ENCODE data around the gene MYH9.

Gene MYH9

DNA sequence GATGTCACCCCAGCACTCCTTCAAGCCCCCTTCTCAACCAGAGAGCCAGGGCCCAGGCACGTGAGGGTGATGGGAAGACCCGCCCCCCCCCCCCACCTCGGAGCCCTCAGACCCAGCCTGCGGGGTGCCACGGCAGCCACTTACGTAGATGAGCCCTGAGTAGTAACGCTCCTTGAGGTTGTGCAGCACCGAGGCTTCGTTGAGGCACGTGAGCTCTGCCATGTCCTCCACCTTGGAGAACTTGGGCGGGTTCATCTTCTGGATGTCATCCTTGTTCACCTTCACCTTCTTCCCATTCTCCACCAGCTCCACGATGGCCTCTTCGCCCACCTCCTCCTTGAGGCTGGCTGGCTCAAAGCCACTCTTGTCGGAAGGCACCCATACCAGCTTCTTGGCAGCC lies 39.0 kb downstream of the MYH9 start:
- no peak for DNase-seq (ENCODE audit: low spot score)

DNA sequence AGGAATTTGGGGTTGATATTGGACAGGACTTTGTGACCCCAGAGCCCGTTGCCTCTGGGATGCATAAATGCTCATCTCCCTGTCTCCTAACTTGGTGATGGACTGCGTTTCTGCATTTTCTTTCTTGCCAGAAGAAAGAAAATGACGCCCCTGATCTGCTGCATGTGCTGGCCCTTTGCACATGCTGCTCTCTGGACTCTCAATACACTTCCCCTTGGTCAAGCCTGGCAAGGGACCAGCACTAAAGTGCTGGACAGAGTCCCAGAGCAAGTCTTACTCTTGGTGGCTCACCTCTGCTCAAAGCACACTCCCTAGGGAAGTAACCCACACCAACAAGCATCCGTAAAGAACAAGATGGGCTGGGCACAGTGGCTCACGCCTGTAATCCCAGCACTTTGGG lies 40.7 kb downstream of the MYH9 start:
- no peak for DNase-seq (ENCODE audit: low spot score)

DNA sequence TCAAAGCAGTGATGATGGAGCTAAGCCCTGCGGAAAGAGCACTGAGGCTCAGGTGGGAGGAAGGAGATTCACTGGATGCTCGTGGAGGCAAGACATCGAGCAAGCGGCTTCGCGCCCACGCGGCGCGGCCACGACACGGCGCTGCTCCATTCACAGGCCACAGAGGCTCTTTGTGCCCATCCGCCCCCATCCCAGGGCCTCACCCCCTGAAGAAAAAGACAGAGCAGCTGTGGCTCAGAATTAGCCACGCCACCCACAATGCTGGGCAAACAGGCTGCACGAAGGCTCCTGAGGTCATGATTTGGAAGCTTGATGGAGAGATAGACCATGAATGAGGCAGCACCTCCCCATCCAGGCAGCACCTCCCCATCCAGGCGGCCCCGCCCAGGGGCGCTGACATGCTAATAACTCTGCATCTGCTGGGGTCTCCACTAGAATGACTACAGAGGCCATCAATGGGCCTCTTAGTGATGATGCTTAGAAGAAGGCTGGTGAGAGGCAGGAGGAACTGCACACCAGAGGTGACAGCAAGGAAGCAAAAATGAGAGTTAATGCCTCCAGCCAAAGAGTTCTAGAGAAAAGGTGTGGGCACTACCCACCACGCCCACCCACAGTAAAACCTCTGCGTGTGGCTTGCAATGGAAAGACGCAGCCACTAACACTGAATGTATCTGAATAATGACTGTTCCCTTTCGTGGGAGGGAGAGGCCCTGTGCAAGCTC lies 43.5 kb downstream of the MYH9 start:
- DNase-seq (ENCODE audit: low spot score): no peak

DNA sequence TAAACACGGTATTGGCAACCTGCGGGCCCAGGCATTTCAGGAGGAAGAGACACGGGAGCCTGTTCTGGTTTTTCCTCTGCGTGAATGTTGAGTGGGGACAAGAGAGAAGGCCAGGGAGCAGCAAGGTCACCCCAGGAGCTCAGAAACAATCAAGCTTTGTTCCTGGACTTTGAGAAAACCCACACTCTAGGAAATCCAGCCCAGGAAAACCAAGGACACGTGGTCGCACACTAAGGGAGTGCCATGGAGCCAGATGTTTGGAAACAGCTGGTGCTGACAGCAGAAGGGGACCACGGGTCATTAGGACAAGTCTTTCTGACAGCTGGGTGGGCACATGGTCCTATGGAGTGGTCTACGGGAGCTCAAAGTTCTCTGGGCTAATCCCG lies 44.1 kb downstream of the MYH9 start:
- DNase-seq (ENCODE audit: low spot score): no peak

DNA sequence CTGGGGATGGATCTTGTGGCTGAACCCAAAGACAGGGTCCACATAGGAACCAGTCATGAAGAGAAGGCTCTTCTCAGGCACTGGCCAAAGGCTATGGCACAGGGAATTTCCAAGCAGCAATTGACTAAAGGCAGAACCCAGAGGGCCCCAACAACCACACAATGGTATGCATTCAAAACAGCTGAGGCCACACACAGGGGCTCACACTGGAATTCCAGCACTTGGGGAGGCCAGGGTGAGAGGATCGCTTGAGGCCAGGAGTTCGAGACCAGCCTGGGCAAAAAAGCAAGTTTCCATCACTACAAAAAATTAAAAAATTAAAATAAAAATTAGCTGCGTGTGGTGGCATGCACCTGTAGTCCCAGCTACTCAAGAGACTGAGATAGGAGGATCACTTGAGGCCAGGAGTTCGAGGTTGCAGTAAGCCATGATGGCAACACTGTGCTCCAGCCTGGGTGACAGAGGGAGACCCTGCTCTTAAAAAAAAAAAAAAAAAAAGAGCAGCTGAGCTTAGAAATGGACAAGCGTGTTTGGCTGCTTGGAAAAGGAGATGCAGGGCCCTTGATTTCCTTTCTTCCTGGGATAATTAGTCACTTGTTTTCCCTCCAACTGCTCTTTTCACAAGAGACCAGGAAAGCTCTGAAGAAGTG lies 44.6 kb downstream of the MYH9 start:
- DNase-seq (ENCODE audit: low spot score): no peak

DNA sequence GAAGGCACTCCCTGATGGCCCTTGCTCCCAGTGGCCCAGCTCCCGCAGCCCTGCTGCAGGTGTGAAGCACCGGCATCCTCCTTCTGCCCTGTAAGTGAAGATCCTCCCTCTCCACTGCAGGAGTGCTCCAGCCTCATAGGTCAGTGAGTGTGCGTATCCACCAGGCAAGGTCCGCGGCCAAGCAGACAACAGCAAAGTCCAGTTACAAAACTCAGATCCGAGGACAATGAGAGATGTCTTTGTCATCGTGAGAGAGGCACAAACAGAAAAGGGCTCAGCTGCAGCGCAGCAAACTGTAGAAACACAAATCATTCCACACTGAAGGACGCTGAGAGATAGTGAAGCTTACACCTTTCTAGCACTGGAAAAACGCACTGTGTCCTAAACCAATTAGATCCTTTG lies 46.1 kb downstream of the MYH9 start:
- DNase-seq (ENCODE audit: low spot score): no peak

DNA sequence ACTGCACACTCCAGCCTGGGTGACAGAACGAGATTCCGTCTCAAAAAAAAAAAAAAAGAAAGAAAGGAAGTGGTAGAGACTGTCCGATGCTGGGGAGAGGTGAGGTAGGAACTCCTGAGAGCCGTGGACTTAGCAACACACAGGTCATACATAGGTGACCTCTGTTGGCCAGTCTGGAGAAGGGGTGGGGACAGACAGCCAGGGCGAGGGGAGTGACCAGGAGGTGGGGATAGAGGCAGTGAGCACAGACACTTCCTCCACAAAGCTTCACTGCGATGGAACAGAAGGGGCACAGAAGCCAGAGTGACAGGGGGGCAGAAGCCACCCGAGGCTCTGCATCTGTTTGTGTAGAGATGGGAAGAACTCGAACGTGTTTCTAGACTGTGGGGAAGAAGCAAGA lies 47.1 kb downstream of the MYH9 start:
- no peak for DNase-seq (ENCODE audit: low spot score)

DNA sequence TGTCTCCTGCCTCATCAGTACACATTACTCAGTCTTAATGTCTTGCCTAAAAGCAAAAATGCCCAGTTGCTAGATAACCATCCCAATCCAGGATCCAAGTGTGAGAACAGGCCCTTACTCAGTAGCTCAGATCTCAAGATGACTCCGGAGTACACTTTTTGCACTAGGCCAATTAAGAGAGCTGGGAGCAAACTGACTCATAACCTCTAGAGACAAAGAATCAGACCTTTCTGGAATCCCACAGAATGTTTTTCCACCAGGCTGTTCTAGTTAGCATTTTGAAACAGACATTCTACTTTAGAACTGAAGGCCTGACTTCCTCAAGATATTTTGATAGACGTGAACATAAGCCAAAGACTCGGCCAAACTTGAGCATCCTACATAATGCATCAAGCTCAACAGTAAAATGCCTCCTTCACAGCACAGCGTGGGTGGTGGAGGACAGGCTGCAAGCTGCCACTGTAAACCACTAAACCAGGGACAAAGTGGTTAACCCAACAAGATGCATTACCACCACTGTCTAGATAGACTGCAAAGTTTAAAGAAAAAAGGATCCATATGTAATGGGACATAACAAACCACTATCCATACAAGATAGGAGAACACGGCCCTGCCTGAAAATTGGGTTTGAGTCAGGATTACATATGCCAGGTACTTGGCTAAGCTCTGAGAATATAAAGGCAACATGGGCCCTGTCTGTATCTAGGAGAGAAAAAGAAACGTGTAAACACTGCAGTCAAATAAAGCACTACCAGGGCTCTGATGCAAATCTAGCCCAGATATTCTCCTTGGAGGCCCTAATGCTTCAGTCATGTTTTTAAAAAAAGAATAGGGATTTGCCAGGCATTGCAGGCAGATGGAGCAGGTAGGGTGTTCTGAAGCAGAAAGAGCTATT lies 48.3 kb downstream of the MYH9 start:
- no peak for DNase-seq (ENCODE audit: low spot score)

DNA sequence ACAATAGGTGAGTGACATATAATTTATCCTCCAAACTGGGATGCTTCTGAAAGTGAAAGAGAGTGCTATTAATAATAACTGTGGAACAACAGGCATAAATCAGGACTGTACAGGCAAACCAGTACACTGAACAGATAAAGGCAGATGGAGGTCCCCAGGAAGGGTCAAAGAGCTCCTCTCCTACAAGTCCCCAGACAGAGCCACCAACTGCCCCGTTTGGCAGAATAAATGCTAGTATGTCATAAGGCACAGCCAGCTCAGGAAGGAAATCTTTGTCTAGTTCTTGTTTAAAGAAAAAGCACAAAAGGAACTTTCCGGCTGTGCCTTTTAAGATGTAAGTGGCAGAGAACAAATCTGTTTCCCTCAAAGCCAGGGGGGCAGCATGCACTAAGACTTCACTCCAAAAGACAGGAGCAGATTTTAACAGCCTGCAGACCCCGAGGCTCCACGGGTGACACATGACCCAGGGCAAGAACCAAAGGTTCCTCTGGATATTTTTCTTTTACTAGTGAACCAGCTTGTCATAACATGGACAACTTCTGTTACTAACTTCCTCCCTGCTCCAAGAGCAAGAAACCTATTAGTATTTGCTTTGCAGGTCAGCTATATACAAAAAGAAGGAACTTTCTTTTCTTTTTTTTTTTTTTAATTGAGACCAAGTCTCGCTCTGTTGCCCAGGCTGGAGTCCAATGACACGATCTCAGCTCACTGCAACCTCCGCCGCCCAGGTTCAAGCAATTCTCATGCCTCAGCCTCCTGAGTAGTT lies 50.2 kb downstream of the MYH9 start:
- no peak for DNase-seq (ENCODE audit: low spot score)

DNA sequence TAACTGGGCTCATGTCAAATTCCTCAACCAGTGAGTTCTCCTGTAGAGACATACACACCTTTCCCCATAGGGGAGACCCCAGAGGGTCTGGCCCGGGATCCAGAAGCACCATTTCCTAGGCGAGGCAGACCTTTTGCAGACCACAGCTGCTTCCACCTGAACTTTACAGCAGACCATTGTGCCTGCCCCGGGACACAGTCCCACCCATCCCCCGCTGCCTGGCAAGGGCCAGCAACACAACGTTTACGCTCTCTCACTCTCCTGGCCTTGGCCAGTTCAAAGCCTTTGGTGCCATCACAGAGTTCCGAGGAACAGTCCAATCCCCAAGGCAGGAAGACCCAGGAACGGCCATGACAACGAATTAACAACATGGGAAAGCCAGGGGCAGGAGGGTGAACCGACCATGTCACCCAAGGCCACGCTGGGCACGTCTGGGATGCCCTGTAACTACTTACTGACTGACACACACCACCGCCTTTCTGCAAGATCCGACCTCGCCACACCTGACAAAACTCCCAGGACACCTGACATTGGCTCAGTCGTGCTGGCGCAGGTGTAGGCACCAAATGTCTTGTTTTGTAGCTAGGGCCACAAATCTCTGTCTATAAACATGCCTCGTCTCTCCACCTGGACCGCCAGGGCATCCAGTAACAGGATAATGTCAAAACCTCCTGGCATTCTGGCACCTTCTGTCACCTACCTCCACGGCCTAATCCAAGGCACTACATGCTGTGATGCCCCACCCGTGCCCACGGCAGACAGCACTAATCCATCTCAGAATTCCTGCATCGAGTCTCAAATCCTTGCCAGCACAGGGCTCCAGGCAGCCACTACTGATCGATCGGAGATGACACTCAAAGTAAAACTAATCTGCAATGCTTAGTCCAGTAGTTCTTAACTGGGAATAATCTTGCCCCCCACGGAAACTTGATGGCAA lies 51.3 kb downstream of the MYH9 start:
- DNase-seq (ENCODE audit: low spot score): no peak

DNA sequence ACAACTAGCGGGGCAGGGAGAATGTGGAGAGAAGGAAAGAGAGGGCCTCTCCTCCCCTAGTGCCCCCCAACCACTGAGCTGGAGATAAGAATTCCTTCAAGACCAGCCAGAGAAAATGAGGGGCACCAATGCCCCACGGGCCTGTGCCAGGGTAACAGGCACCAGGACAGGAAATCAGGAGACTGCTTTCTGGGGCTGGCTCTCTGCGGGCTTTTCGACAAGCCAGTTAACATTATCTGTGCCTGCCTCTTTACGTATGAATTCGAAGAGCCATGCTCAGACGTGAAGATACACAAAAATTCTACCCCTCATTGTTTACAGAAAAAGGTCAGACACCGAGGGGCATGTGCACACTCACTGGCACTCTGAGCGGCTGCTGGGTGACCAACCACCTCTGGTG lies 52.1 kb downstream of the MYH9 start:
- no peak for DNase-seq (ENCODE audit: low spot score)

DNA sequence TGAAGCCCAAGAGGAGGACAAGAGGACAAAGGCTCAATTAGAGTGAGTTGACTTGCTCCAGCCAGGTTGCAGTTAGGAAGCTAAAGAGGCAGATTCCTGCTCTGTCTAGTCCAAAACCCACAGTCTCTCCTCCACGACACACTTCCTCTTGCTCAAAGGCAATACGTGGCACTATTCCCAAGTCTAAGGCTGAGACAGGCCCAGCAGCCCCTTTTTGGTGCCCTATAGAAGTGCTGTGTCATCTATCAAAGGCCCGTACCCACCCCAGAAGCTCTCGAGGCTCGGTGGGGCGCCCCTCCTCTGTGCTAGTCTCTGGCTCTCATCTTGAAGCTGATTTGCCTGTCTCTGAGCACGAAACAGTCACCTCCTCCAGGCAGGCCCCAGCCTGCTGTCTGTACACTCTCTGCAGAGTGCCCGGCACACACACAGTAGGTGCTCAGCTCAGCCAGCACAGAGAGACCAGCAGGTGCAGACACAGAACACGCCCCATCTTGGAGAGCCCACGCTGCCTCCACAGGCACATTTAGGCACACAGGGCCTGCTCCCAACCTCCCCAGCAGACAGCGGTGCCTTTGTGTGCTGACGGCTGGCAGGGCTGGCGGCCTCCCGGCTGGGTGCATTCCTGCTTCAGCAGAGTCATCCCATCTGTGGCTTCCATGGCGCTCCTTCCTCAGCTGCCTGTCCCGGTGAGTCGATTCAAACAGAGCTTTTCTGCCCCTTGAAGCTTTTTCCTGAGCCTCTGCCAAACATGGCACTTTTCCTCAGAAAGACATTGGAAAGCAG lies 52.8 kb downstream of the MYH9 start:
- DNase-seq (ENCODE audit: low spot score): no peak

DNA sequence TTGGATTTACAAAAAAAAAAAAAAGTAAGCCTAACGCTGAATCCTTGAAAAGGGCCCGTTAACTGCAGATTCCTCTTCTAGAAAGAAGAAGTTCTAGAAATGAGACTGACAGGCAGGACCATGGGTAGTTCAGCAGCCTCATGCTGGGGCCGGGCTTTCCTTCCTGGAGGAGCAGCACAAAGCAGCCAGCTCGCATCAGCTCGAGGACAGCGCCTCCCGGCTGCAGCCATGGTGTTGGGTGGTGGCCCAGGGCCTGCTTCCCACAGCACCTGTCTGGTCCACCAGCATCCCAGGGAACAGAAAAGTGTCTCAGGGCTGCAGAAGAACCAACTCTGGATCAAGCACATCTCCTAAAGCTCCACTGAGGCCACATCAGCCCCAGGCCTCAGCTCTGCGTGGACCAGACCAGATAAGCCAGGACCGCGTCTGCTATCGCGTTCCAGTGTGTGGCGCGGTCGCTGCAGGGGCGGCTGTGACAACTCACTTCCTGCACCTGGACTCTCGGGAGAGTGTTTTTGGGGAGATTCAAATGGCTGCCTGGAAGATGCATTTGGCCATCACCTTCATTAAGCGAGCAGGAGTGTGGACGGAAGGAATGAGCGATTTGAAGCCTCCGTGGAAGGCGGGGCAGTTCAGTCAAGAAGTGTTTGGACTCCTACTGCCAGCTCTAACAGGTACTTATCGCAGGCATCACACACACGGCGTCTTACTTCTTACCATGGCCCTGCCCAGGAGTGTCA lies 53.5 kb downstream of the MYH9 start:
- DNase-seq (ENCODE audit: low spot score): no peak

DNA sequence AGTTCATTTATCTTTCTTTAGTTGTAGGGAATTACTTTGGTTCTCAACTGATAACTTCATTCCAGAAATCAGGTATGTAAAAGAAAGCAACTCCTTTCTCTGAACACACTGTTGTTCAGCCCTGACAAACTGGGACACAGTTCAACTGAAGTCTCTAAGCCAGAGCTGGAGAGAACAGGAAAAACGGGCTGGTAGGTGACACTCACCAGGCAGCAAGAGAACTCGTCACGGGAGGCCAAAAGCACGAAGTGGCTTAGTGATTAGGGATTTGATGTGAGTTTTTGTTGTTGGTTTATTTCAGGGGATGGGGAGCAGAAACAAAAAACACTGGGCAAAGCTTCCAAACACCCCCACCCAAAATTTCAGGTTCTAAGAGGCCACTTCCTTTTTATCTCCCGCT lies 54.1 kb downstream of the MYH9 start:
- no peak for DNase-seq (ENCODE audit: low spot score)

DNA sequence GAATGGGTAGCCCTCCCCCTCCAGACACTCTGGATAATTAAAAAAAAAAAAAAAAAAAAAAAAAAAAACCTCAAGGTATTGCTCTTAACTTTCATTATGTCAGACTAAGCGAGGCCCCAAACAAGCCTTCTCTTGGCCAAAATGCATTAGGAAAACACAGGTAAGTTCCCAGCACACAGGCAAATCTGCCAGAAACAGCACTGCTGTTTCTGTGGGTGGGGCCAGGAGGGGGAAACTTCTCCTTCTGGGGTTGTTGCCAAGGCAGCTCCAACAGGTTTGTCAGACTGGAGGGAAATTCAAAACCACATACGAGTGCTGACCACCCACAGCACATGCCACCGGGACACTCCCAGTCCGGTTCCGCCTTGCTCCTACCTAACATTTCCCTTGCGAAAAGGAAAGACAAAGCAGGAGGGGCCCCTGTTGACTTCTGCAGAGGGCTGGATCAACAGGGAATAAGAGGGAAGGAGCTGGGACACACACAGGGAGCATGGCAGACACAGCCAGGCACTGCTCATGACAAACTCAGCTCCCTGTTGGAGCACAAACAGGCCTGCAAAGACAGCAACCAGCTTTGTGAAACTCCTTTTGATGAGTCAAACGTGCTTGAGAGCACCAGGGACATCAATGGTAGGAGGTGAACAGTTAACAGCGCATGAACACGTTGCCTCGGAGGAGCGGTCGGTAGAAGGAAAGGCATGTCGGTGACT lies 55.0 kb downstream of the MYH9 start:
- peak; percentile 72 for DNase-seq (ENCODE audit: low spot score)

DNA sequence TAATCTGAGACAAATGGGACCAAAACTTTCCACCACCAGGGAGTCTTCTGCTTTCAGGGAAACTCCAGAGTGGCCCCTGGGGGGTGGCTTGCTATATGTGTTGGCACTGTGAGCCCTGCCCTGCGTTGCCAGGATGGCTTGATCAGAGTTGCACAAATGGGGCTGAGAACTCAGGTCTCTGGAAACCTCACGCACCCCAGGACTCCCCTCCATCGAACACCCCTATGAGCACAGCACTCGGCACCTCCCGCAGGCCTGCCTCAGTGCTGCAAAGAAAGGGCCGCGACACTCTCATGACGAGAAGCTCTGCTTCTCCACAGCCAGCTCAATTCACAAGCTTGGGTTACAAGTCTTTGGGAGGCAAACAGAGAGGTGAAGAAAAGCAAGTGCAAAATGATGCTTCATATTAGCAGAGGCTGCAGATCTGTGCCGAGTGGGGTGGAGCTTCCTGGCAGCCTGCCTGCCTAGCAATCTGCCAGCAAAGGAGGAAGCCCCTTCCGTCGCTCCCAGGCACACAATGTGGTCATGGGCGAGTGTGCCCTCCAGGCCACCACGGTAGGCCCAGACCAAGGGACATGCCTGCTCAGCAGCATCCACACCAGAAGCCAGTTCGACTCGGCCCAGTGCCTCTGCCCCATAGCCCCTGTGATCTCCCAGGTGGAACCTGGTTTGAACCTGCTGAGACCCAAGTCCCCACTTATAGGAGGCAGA lies 55.7 kb downstream of the MYH9 start:
- peak; percentile 59 for DNase-seq (ENCODE audit: low spot score)

DNA sequence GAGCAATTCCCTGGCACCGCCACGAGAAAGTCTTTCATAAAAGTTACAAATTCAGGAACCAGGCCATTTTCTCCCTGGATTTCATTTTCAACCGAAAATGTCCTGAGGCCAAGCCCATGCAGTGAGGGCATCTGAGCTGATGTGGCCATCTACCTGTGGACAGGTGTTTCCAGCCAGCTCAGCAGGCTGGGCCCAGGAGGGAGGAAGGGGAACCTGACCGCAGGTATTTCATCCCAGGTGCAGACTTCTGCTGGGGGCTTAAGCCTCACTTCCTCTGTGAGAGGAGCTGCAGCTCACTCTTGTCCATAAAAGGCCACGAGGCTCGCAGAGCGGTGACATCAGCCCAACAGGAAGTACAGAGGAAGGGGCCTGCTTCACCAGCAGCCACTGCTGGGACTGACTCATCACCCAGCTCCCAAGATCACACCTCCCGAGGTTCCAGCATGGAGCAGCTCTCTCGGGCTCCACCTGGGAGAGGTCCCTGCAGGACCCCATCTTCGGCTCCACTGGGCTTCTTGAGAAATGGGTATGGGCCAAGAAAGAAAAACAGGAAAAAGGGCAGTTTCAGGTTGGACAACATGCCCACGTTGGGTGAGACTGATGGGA lies 56.4 kb downstream of the MYH9 start:
- peak; percentile 86 for DNase-seq (ENCODE audit: low spot score)

All from CD4-positive, alpha-beta T cell treated with Interleukin-15 for 4 hours (primary cell).